Effector CD4-positive, alpha-beta T cell (primary cell): ENCODE results near the gene CFAP52.
A peak's percentile ranks its signal among the peaks of the same experiment; 100 is the strongest.
"Not testable (repeated sequence)": the region's sequence is repeated elsewhere in the genome, so short reads cannot be mapped to it uniquely, and the experiment has no call there.

Source experiments
- DNase-seq: peaks from one replicate; pipeline ENCODE4 v3.0.0-alpha.2; 2020

Gene CFAP52

DNA sequence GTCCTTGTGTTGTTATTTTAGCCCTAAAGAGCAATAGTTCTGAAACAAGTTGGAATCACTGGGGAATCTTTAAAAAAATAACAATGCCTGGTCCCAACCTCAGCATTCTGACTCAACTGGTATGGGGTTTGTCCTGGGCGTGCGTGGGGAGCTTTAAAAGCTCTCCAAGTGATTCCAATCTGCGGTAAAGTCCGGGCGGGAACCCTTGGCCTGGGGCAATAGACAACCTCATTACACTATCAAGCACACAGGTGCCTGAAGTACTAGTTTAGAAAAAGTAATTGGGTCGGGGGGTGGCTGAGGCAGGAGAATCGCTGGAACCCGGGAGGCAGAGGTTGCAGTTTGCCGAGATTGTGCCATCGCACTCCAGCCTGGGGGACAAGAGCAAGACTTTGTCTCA is 5.2 kb upstream of the CFAP52 start:
- no peak for DNase-seq

DNA sequence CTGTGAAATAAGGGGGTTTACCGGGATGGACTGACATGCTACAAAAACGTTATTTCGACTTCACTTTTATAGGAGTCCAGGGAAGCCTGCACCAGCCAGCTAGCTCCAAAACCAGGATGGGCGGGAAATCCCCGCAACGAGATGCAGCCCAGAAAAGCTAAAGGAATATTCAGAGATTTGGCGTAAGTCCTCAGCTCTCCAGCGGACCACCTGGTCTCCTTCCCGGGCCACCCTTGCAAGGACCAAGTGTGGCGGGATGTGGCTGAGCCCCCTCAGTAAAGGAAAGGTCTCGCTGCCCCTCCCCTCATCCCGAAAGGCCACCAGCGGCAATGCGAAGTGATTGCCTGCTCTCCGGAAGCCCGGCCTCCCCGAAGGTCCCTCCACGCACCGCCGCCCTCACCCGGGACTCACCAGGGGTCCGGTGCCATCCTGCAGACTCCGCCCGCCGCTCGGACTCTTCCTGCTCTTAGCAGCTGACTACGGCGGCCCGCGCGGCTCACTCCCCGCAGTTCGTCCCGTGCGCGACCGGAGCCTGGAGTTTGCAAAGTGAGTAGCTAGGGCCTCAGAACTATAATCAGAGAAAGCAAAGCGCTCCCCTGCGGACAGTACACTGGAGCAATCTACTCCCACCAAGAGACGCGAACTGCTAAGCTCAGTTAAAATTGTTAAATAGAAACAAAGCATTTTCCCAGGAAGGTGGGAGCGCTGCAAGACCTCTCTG is 901 bp upstream of the CFAP52 start, which contains the start of gene STX8:
TSS of gene STX8 (minus strand) at position 440 of the 721 bp plus-strand sequence. CDS start at position 428, 12 bp downstream.
- peak; percentile 61 for DNase-seq

- DNase-seq = no peak
These were observed 899 bp downstream of the CFAP52 start for GRCh38 chr17:9577373-9577709.

DNA sequence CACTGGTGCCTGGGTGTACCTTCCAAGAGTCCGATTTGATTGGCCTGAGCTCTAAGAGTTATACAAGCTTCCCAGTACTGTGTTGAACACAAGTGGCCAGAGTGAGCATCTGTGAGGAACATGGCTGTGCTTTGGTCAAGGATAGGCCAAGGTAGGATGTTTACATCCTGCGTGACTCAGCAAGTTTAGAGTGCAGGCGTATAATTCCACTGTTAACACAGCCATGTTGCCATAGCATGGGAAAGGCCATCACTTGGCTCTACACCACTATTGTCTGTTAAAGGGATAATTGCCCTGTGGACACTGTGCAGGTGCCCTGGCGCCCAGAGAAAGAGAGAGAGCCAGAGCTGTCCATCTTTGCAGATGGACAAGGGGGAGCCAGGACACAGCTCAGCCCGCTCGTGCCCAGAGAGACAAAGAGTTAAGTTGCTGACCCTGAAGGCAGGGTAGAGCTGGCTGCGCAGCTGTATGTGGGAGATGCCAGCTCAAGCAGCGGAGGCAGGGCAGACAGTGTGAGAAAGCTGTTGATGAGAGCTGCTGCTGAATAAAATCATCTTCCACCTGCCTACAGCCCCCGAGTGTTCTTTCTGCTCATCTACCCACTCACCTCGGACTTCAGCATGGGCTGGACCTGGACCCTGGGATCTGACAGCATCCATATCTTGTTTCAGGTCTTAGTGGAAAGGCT is 11.7 kb downstream of the CFAP52 start:
- no peak for DNase-seq

DNA sequence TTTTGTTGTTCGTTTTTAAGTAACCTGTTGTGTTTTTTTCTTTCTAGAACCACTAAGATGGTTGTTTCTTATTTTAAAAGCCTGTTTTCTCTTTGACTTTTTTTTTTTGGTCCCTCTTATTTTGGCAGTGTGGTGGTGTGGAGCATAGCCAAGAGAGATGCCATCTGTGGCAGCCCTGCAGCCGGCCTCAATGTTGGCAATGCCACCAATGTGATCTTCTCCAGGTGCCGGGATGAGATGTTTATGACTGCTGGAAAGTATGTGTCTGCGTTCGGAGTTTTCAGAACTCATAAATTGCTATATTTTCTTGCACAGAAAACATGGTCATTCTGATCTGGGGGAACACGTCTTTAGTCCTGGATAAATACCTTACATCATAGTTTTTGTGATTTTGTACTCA is 17.6 kb downstream of the CFAP52 start:
- DNase-seq = no peak

DNA sequence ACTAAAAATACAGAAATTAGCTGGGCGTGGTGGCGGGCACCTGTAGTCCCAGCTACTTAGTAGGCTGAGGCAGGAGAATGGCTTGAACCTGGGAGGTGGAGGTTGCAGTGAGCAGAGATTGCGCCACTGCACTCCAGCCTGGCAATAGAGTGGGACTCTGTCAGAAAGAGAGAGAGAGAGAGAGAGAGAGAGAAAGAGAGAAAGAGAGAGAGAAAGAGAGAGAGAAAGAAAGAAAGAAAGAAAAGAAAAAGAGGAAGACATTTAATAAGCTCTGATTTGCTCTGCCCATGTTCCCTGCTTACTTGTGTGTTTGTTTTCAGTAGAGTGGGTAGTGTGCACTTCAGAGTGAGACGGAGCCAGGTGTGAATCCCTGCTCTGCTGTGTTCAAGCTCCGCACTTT is 21.2 kb downstream of the CFAP52 start:
- DNase-seq = not testable (repeated sequence)

GRCh38 chr17:9598661-9599060 is 22.2 kb downstream of the CFAP52 start:
- DNase-seq = no peak

DNA sequence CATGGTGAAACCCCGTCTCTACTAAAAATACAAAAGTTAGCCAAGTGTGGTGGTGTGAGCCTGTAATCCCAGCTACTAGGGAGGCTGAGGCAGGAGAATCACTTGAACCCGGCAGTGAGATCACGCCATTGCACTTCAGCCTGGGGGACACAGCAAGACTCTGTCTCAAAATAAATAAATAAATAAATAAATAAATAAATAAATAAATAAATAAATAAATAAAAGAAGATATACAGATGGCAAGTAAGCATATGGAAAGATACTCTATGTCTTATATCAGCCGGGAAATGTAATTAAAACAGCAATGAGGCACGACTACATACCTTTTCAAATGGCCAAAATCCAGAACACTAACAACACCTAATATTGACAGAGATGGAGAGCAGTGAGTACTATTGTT is 28.1 kb downstream of the CFAP52 start:
- not testable (repeated sequence) for DNase-seq

DNA sequence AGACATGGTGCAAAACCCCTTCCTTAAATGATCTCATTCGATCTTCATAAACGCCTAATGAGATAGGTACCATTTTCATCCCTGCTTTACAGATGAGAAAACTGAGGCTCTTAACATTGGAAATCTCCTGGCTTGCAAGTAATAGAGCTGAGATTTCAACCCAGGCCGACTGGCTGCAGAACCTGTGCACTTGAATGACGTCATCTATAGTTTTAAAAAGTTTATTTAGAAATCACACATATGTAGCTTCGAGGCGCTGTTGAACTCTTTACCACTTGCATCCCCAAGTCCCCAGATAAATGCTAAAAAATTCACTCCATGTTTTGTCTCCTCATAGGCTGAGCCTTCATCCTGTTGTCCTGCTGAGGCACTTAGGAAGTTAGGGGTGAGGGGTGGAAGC is 30.0 kb downstream of the CFAP52 start:
- no peak for DNase-seq

GRCh38 chr17:9607058-9607457 is 30.6 kb downstream of the CFAP52 start:
- DNase-seq = not testable (repeated sequence)

GRCh38 chr17:9611557-9611956 is 35.1 kb downstream of the CFAP52 start:
- DNase-seq = no peak

DNA sequence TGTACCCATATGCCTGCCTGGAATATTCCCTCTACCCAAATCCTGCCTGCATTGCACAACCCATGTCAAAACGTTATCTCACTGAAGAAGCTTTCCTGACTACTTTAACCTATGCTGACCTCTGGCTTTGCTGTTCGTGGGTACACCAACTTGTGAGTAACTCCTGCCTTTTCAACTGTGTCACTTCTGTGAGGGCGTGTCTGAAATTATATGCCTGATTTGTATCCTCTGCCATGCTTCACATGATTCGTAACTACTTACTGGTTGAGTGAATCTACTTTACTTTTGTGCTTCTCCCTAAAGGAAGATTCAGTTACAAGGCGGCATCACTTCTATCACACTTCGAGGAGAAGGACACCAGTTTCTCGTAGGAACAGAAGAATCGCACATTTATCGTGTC is 35.6 kb downstream of the CFAP52 start:
- DNase-seq = no peak

GRCh38 chr17:9615486-9615885 is 39.0 kb downstream of the CFAP52 start:
- no peak for DNase-seq

DNA sequence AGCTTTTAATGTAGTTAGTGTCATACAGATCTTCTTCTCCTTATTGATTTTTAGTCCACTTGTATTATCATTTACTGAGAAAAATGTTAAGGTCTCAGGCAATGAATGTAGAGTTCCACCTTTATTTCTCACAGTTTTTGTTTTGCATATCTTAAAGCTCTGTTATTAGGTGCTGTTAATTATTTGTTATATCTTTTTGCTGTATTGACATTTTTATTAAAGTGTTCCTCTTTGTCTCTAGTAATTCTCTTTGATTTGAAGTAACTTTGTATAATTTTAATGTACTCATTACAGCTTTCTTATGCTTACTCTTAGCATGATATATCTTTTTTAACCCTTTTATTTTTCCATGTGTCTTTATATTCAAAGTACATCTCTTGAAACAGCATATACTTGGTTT is 46.5 kb downstream of the CFAP52 start:
- DNase-seq = no peak

DNA sequence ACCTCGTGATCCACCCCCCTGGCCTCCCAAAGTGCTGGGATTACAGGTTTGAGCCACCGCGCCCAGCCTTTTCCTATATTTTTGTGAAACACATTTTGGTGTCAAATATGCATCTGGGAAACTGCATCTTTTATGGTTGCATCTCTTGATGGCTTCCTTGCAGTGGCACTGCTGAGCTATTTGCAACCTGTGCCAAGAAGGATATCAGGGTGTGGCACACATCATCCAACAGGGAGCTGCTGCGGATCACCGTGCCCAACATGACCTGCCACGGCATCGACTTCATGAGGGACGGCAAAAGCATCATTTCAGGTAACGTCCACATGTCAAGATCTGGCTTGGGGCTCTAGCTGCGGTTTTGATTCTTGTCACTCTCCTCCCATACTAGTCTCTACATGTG is 52.1 kb downstream of the CFAP52 start:
- DNase-seq = no peak

- no peak for DNase-seq
These were observed 56.3 kb downstream of the CFAP52 start for GRCh38 chr17:9632741-9633140.

DNA sequence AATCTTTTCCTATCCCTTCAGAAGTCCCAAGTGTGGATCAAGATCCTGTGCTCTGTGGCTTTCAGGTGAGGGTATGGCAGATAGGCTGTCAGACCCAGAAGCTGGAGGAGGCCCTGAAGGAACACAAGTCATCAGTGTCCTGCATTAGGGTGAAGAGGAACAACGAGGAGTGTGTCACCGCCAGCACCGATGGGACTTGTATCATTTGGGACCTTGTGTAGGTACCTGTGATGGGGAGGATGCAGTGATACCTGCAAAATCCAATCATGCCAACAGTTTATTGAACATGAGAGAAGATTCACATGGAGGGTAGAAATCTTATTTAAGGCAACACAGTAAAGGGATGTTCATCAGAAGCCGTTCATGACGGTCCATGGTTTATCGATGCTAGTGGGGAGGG is 58.9 kb downstream of the CFAP52 start:
- DNase-seq = no peak

- no peak for DNase-seq
These were observed 60.1 kb downstream of the CFAP52 start for GRCh38 chr17:9636501-9636900.

DNA sequence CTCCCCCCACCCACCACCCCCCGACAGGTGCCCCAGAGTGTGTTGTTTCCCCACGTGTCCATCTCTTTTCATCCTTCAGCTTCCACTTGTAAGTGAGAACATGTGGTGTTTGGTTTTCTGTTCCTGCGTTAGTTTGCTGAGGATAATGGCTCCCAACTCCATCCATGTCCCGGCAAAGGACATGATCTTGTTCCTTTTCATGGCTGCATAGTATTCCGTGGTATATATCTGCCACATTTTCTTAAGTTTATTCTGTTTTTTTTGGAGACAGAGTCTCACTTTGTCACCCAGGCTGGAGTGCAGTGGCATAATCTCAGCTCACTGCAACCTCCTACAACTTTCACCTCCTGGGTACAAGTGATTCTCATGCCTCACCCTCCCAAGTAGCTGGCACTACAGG is 63.9 kb downstream of the CFAP52 start:
- DNase-seq = not testable (repeated sequence)

GRCh38 chr17:9643611-9644010 is 67.2 kb downstream of the CFAP52 start:
- DNase-seq = no peak

- DNase-seq = no peak
These were observed 68.7 kb downstream of the CFAP52 start, which contains the start of gene USP43 for GRCh38 chr17:9644910-9645751. USP43 (plus strand) TSS chr17:9645517; CDS start chr17:9645633, 116 bp downstream.

GRCh38 chr17:9645851-9646545 is 69.6 kb downstream of the CFAP52 start:
- no peak for DNase-seq

GRCh38 chr17:9646546-9646885 is 70.1 kb downstream of the CFAP52 start:
- DNase-seq = no peak
